Activated CD4-positive, alpha-beta T cell treated with anti-CD3 and anti-CD28 coated beads, Interleukin-2, amount 10 ng/mL, durations not matched to agents 24 days and 14 days (primary cell): ENCODE measurements around the gene DNAH3. TPM values are rescaled to one million over a fixed set of nuclear protein-coding genes. Genes with fewer than 3 reads are reported as not detected.
"Not testable (repeated sequence)": the region's sequence is repeated elsewhere in the genome, so short reads cannot be mapped to it uniquely, and the experiment has no call there.

Experiments used
- DNase-seq: peaks from one replicate; pipeline ENCODE4 v3.0.0; 2022
- H3K27ac Mint-ChIP-seq: one replicate; pipeline ENCODE4 v1.8.0; 2022; ENCODE audit warnings: mild to moderate bottlenecking, mixed read lengths
- H3K27me3 Mint-ChIP-seq: one replicate; pipeline ENCODE4 v1.8.0; 2022; ENCODE audit warnings: mixed read lengths
- H3K36me3 Mint-ChIP-seq: one replicate; pipeline ENCODE4 v1.8.0; 2022; ENCODE audit warnings: low read depth, mild to moderate bottlenecking, mixed read lengths
- H3K4me1 Mint-ChIP-seq: one replicate; pipeline ENCODE4 v1.8.0; 2021; ENCODE audit warnings: mixed read lengths
- H3K4me3 Mint-ChIP-seq: one replicate; pipeline ENCODE4 v1.8.0; 2022; ENCODE audit warnings: mild to moderate bottlenecking, moderate library complexity, mixed read lengths
- H3K9me3 Mint-ChIP-seq: one replicate; pipeline ENCODE4 v1.8.0; 2021; ENCODE audit warnings: mixed read lengths
- intact Hi-C: fragments of 100-400 bp; cut with micrococcal nuclease; formaldehyde crosslinking; loops from one replicate; pipeline ENCODE4 v1.15.1; 2023
- total RNA-seq: library from RNA; stranded (reverse); gene quantifications from 2 replicates; pipeline ENCODE4 v1.2.3, GENCODE V29; 2022

DNAH3 gene
- total RNA-seq, 1 donor from 2014 or later: not detected

GRCh38 chr16:21184834-21185233, 34.2 kb upstream of the DNAH3 start:
- H3K27me3 Mint-ChIP-seq: no peaks in the 10 kb centered on the region
- no peak for DNase-seq
- H3K27ac Mint-ChIP-seq: no peak overlapping the region
- peaks cover 31% of the 10 kb centered on the region for H3K36me3 Mint-ChIP-seq
- peaks cover 11% of the 10 kb centered on the region for H3K9me3 Mint-ChIP-seq
- no peak overlapping the region for H3K4me3 Mint-ChIP-seq
- peaks cover 15% of the 10 kb centered on the region for H3K4me1 Mint-ChIP-seq
- intact Hi-C loops: loop anchor here (10.0 kb wide), 1 partner anchor 370 kb away; no protein-coding TSS in a partner anchor

GRCh38 chr16:21183995-21184394, 33.3 kb upstream of the DNAH3 start:
- intact Hi-C loops: loop anchor here (10.0 kb wide), 1 partner anchor 371 kb away; no protein-coding TSS in a partner anchor
- Mint-ChIP-seq H3K4me1 (peaks cover 15% of the 10 kb centered on the region), H3K36me3 (peaks cover 37% of the 10 kb centered on the region), H3K27me3 (no peaks in the 10 kb centered on the region), H3K27ac (no peak overlapping the region), H3K9me3 (peaks cover 11% of the 10 kb centered on the region), H3K4me3 (no peak overlapping the region)
- no peak for DNase-seq

- peaks cover 57% of the 10 kb centered on the region for H3K36me3 Mint-ChIP-seq
- DNase-seq: no peak
- H3K27me3 Mint-ChIP-seq: no peaks in the 10 kb centered on the region
- H3K27ac Mint-ChIP-seq: no peak overlapping the region
- intact Hi-C loops: loop anchor here (10.0 kb wide), 1 partner anchor 375 kb away; no protein-coding TSS in a partner anchor
- no peak overlapping the region for H3K4me3 Mint-ChIP-seq
- H3K4me1 Mint-ChIP-seq: peaks cover 5% of the 10 kb centered on the region
- H3K9me3 Mint-ChIP-seq: peaks cover 10% of the 10 kb centered on the region
These were observed 29.3 kb upstream of the DNAH3 start for GRCh38 chr16:21179983-21180365.

- Mint-ChIP-seq H3K27me3 (no peaks in the 10 kb centered on the region), H3K4me3 (no peak overlapping the region), H3K36me3 (peaks cover 54% of the 10 kb centered on the region), H3K27ac (no peak overlapping the region), H3K9me3 (peaks cover 4% of the 10 kb centered on the region), H3K4me1 (peaks cover under 1% of the 10 kb centered on the region)
- DNase-seq: no peak
- intact Hi-C loops: no loop called here
These were observed 28.7 kb upstream of the DNAH3 start for GRCh38 chr16:21179126-21179982.

GRCh38 chr16:21175397-21175796, 24.8 kb upstream of the DNAH3 start:
- Mint-ChIP-seq H3K27me3 (no peaks in the 10 kb centered on the region), H3K4me3 (no peak overlapping the region), H3K36me3 (peaks cover 39% of the 10 kb centered on the region), H3K27ac (no peak overlapping the region), H3K9me3 (no peaks in the 10 kb centered on the region), H3K4me1 (no peaks in the 10 kb centered on the region)
- intact Hi-C loops: no loop called here
- no peak for DNase-seq

- no peak for DNase-seq
- H3K27ac Mint-ChIP-seq: no peak overlapping the region
- no peaks in the 10 kb centered on the region for H3K4me1 Mint-ChIP-seq
- H3K36me3 Mint-ChIP-seq: peaks cover 23% of the 10 kb centered on the region
- no peaks in the 10 kb centered on the region for H3K9me3 Mint-ChIP-seq
- H3K4me3 Mint-ChIP-seq: no peak overlapping the region
- intact Hi-C loops: no loop called here
- no peaks in the 10 kb centered on the region for H3K27me3 Mint-ChIP-seq
These were observed 22.0 kb upstream of the DNAH3 start for GRCh38 chr16:21172650-21173049.

GRCh38 chr16:21170116-21170515, 19.5 kb upstream of the DNAH3 start:
- intact Hi-C loops, H3K27ac Mint-ChIP-seq, H3K4me1 Mint-ChIP-seq, H3K27me3 Mint-ChIP-seq, DNase-seq, H3K9me3 Mint-ChIP-seq, H3K4me3 Mint-ChIP-seq: not testable (repeated sequence)
- peaks cover 17% of the 10 kb centered on the region for H3K36me3 Mint-ChIP-seq

GRCh38 chr16:21169249-21169981, 18.8 kb upstream of the DNAH3 start:
- no peak for DNase-seq
- intact Hi-C loops: no loop called here
- H3K36me3 Mint-ChIP-seq: peaks cover 17% of the 10 kb centered on the region
- no peaks in the 10 kb centered on the region for H3K9me3 Mint-ChIP-seq
- no peak overlapping the region for H3K4me3 Mint-ChIP-seq
- no peaks in the 10 kb centered on the region for H3K27me3 Mint-ChIP-seq
- no peaks in the 10 kb centered on the region for H3K4me1 Mint-ChIP-seq
- no peak overlapping the region for H3K27ac Mint-ChIP-seq

GRCh38 chr16:21167929-21168602, 17.4 kb upstream of the DNAH3 start:
- no peaks in the 10 kb centered on the region for H3K4me1 Mint-ChIP-seq
- H3K4me3 Mint-ChIP-seq: no peak overlapping the region
- intact Hi-C loops: no loop called here
- H3K27me3 Mint-ChIP-seq: no peaks in the 10 kb centered on the region
- H3K27ac Mint-ChIP-seq: no peak overlapping the region
- H3K36me3 Mint-ChIP-seq: peaks cover 20% of the 10 kb centered on the region
- no peaks in the 10 kb centered on the region for H3K9me3 Mint-ChIP-seq
- peak; percentile 67 for DNase-seq

GRCh38 chr16:21167360-21167759, 16.7 kb upstream of the DNAH3 start:
- intact Hi-C loops: no loop called here
- Mint-ChIP-seq H3K4me1 (no peaks in the 10 kb centered on the region), H3K27me3 (no peaks in the 10 kb centered on the region), H3K4me3 (no peak overlapping the region), H3K9me3 (no peaks in the 10 kb centered on the region), H3K36me3 (peaks cover 18% of the 10 kb centered on the region), H3K27ac (no peak overlapping the region)
- DNase-seq: no peak

GRCh38 chr16:21166561-21166961, 15.9 kb upstream of the DNAH3 start:
- intact Hi-C loops: no loop called here
- no peak overlapping the region for H3K4me3 Mint-ChIP-seq
- no peaks in the 10 kb centered on the region for H3K9me3 Mint-ChIP-seq
- no peak overlapping the region for H3K27ac Mint-ChIP-seq
- H3K27me3 Mint-ChIP-seq: no peaks in the 10 kb centered on the region
- H3K36me3 Mint-ChIP-seq: peaks cover 21% of the 10 kb centered on the region
- H3K4me1 Mint-ChIP-seq: no peaks in the 10 kb centered on the region
- DNase-seq: no peak

GRCh38 chr16:21164521-21165168, 14.0 kb upstream of the DNAH3 start:
- Mint-ChIP-seq H3K27ac (no peak overlapping the region), H3K4me3 (no peak overlapping the region), H3K36me3 (peaks cover 25% of the 10 kb centered on the region), H3K27me3 (no peaks in the 10 kb centered on the region), H3K9me3 (no peaks in the 10 kb centered on the region), H3K4me1 (peaks cover 4% of the 10 kb centered on the region)
- intact Hi-C loops: no loop called here
- no peak for DNase-seq

- no peak overlapping the region for H3K4me3 Mint-ChIP-seq
- no peaks in the 10 kb centered on the region for H3K9me3 Mint-ChIP-seq
- peaks cover 11% of the 10 kb centered on the region for H3K4me1 Mint-ChIP-seq
- no peak overlapping the region for H3K27ac Mint-ChIP-seq
- intact Hi-C loops: no loop called here
- no peak for DNase-seq
- peaks cover 25% of the 10 kb centered on the region for H3K36me3 Mint-ChIP-seq
- no peaks in the 10 kb centered on the region for H3K27me3 Mint-ChIP-seq
These were observed 12.9 kb upstream of the DNAH3 start for GRCh38 chr16:21163576-21163975.
